ENCODE measurements around the gene BEGAIN.

The BEGAIN gene

GRCh38 chr14:100587086-100587762 is at the start of gene BEGAIN:
Gene BEGAIN, minus strand, starts transcription at chr14:100587417. Its CDS starts 127 bp downstream, at chr14:100587290.
- no peaks in the 10 kb centered on the region for H3K36me3 ChIP-seq (ENCODE audit: control insufficient read depth, insufficient read depth, low read length)
- H3K4me3 ChIP-seq (ENCODE audit: low read depth, low read length) = peak within 1 kb of the TSS; percentile 71
- no peak within 1 kb of the TSS for H3K9ac ChIP-seq (ENCODE audit: low read length)
- no peaks in the 10 kb centered on the region for H3K9me3 ChIP-seq (ENCODE audit: control insufficient read depth, insufficient read depth, low read depth, low read length)
- H3K27me3 ChIP-seq (ENCODE audit: control insufficient read depth, insufficient read depth, low read length) = peaks cover 77% of the 10 kb centered on the region
- H3K27ac ChIP-seq (ENCODE audit: low read depth, low read length) = no peak within 1 kb of the TSS
- peaks cover 11% of the 10 kb centered on the region for H3K4me1 ChIP-seq (ENCODE audit: control insufficient read depth, insufficient read depth, low read length)

- no peak overlapping the region for H3K9ac ChIP-seq (ENCODE audit: low read length)
- H3K4me1 ChIP-seq (ENCODE audit: control insufficient read depth, insufficient read depth, low read length) = no peaks in the 10 kb centered on the region
- no peaks in the 10 kb centered on the region for H3K36me3 ChIP-seq (ENCODE audit: control insufficient read depth, insufficient read depth, low read length)
- H3K9me3 ChIP-seq (ENCODE audit: control insufficient read depth, insufficient read depth, low read depth, low read length) = no peaks in the 10 kb centered on the region
- no peak overlapping the region for H3K27ac ChIP-seq (ENCODE audit: low read depth, low read length)
- H3K4me3 ChIP-seq (ENCODE audit: low read depth, low read length) = no peak overlapping the region
- no peaks in the 10 kb centered on the region for H3K27me3 ChIP-seq (ENCODE audit: control insufficient read depth, insufficient read depth, low read length)
These were observed 49.3 kb upstream of the BEGAIN start for GRCh38 chr14:100636559-100636958.

DNA sequence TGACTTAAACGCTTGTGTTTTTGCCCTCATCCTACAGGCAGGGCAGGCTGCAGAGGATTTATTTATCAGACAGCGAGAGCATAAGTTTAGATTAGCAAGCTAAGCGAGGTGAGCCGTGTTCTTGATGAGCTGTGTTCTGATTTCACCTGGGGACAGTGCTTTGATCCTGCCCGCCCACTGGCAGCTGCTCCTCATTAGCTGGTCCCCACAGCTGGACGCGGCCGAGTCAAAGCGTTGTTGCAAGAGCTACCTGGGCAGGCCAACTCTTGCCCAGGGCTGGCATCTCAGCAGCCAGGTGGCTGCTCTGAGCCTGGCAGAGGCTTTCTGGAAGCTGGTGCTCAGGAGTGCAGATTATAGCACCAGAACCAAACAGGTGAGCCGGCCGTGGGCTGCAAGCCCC is 46.8 kb upstream of the BEGAIN start:
- Histone ChIP-seq H3K9me3 (ENCODE audit: control insufficient read depth, insufficient read depth, low read depth, low read length) (no peaks in the 10 kb centered on the region), H3K4me1 (ENCODE audit: control insufficient read depth, insufficient read depth, low read length) (no peaks in the 10 kb centered on the region), H3K36me3 (ENCODE audit: control insufficient read depth, insufficient read depth, low read length) (no peaks in the 10 kb centered on the region), H3K27ac (ENCODE audit: low read depth, low read length) (no peak overlapping the region), H3K9ac (ENCODE audit: low read length) (no peak overlapping the region), H3K4me3 (ENCODE audit: low read depth, low read length) (no peak overlapping the region), H3K27me3 (ENCODE audit: control insufficient read depth, insufficient read depth, low read length) (no peaks in the 10 kb centered on the region)

GRCh38 chr14:100633406-100633805 is 46.2 kb upstream of the BEGAIN start:
- no peak overlapping the region for H3K4me3 ChIP-seq (ENCODE audit: low read depth, low read length)
- H3K36me3 ChIP-seq (ENCODE audit: control insufficient read depth, insufficient read depth, low read length) = no peaks in the 10 kb centered on the region
- peaks cover 2% of the 10 kb centered on the region; the same call in 1 of the 2 replicates for H3K27me3 ChIP-seq (ENCODE audit: control insufficient read depth, insufficient read depth, low read length)
- H3K4me1 ChIP-seq (ENCODE audit: control insufficient read depth, insufficient read depth, low read length) = no peaks in the 10 kb centered on the region
- no peak overlapping the region for H3K27ac ChIP-seq (ENCODE audit: low read depth, low read length)
- H3K9me3 ChIP-seq (ENCODE audit: control insufficient read depth, insufficient read depth, low read depth, low read length) = no peaks in the 10 kb centered on the region
- no peak overlapping the region for H3K9ac ChIP-seq (ENCODE audit: low read length)

GRCh38 chr14:100629696-100630095 is 42.5 kb upstream of the BEGAIN start:
- no peaks in the 10 kb centered on the region for H3K36me3 ChIP-seq (ENCODE audit: control insufficient read depth, insufficient read depth, low read length)
- no peak overlapping the region for H3K27ac ChIP-seq (ENCODE audit: low read depth, low read length)
- no peaks in the 10 kb centered on the region for H3K9me3 ChIP-seq (ENCODE audit: control insufficient read depth, insufficient read depth, low read depth, low read length)
- H3K4me3 ChIP-seq (ENCODE audit: low read depth, low read length) = no peak overlapping the region
- H3K27me3 ChIP-seq (ENCODE audit: control insufficient read depth, insufficient read depth, low read length) = peaks cover 10% of the 10 kb centered on the region; the same call in 1 of the 2 replicates
- no peaks in the 10 kb centered on the region for H3K4me1 ChIP-seq (ENCODE audit: control insufficient read depth, insufficient read depth, low read length)
- no peak overlapping the region for H3K9ac ChIP-seq (ENCODE audit: low read length)

- peaks cover 12% of the 10 kb centered on the region; the same call in 1 of the 2 replicates for H3K27me3 ChIP-seq (ENCODE audit: control insufficient read depth, insufficient read depth, low read length)
- no peak overlapping the region for H3K27ac ChIP-seq (ENCODE audit: low read depth, low read length)
- H3K4me1 ChIP-seq (ENCODE audit: control insufficient read depth, insufficient read depth, low read length) = no peaks in the 10 kb centered on the region
- no peak overlapping the region for H3K9ac ChIP-seq (ENCODE audit: low read length)
- no peaks in the 10 kb centered on the region for H3K36me3 ChIP-seq (ENCODE audit: control insufficient read depth, insufficient read depth, low read length)
- no peaks in the 10 kb centered on the region for H3K9me3 ChIP-seq (ENCODE audit: control insufficient read depth, insufficient read depth, low read depth, low read length)
- no peak overlapping the region for H3K4me3 ChIP-seq (ENCODE audit: low read depth, low read length)
These were observed 41.9 kb upstream of the BEGAIN start for GRCh38 chr14:100629098-100629497.

GRCh38 chr14:100628225-100628624 is 41.0 kb upstream of the BEGAIN start:
- peaks cover 12% of the 10 kb centered on the region; the same call in 1 of the 2 replicates for H3K27me3 ChIP-seq (ENCODE audit: control insufficient read depth, insufficient read depth, low read length)
- H3K9ac ChIP-seq (ENCODE audit: low read length) = no peak overlapping the region
- no peak overlapping the region for H3K27ac ChIP-seq (ENCODE audit: low read depth, low read length)
- H3K4me1 ChIP-seq (ENCODE audit: control insufficient read depth, insufficient read depth, low read length) = no peaks in the 10 kb centered on the region
- no peaks in the 10 kb centered on the region for H3K36me3 ChIP-seq (ENCODE audit: control insufficient read depth, insufficient read depth, low read length)
- H3K9me3 ChIP-seq (ENCODE audit: control insufficient read depth, insufficient read depth, low read depth, low read length) = no peaks in the 10 kb centered on the region
- H3K4me3 ChIP-seq (ENCODE audit: low read depth, low read length) = no peak overlapping the region

- Histone ChIP-seq H3K4me1 (ENCODE audit: control insufficient read depth, insufficient read depth, low read length) (no peaks in the 10 kb centered on the region), H3K36me3 (ENCODE audit: control insufficient read depth, insufficient read depth, low read length) (no peaks in the 10 kb centered on the region), H3K27me3 (ENCODE audit: control insufficient read depth, insufficient read depth, low read length) (peaks cover 12% of the 10 kb centered on the region; the same call in 1 of the 2 replicates), H3K9me3 (ENCODE audit: control insufficient read depth, insufficient read depth, low read depth, low read length) (no peaks in the 10 kb centered on the region), H3K27ac (ENCODE audit: low read depth, low read length) (no peak overlapping the region), H3K9ac (ENCODE audit: low read length) (no peak overlapping the region), H3K4me3 (ENCODE audit: low read depth, low read length) (no peak overlapping the region)
These were observed 39.4 kb upstream of the BEGAIN start for GRCh38 chr14:100626614-100627013.

GRCh38 chr14:100623961-100624360 is 36.7 kb upstream of the BEGAIN start:
- Histone ChIP-seq H3K27ac (ENCODE audit: low read depth, low read length) (no peak overlapping the region), H3K4me1 (ENCODE audit: control insufficient read depth, insufficient read depth, low read length) (no peaks in the 10 kb centered on the region), H3K27me3 (ENCODE audit: control insufficient read depth, insufficient read depth, low read length) (peaks cover 15% of the 10 kb centered on the region; the same call in 1 of the 2 replicates), H3K4me3 (ENCODE audit: low read depth, low read length) (no peak overlapping the region), H3K9ac (ENCODE audit: low read length) (no peak overlapping the region), H3K36me3 (ENCODE audit: control insufficient read depth, insufficient read depth, low read length) (no peaks in the 10 kb centered on the region), H3K9me3 (ENCODE audit: control insufficient read depth, insufficient read depth, low read depth, low read length) (no peaks in the 10 kb centered on the region)

DNA sequence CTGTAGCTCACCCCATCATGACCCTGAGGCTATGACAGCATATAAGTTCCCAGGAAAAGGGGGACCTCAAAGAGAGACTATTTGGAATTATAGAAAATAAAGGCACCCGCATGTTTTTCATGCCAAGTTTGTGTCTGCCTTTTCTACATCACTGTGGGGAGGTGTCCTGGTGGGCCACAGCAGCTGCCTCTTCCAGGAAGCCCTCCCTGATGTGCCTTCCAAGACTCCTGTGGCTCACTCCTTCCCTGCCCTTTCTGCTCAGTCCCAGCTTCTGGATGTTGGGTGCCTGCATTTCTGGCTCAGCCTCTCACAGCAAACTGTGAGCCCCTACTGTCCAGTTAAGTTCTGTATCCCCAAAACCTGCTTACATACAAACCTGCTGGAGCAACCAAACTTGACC is 36.3 kb upstream of the BEGAIN start:
- Histone ChIP-seq H3K9me3 (ENCODE audit: control insufficient read depth, insufficient read depth, low read depth, low read length) (no peaks in the 10 kb centered on the region), H3K27me3 (ENCODE audit: control insufficient read depth, insufficient read depth, low read length) (peaks cover 15% of the 10 kb centered on the region; the same call in 1 of the 2 replicates), H3K4me3 (ENCODE audit: low read depth, low read length) (no peak overlapping the region), H3K4me1 (ENCODE audit: control insufficient read depth, insufficient read depth, low read length) (no peaks in the 10 kb centered on the region), H3K9ac (ENCODE audit: low read length) (no peak overlapping the region), H3K27ac (ENCODE audit: low read depth, low read length) (no peak overlapping the region), H3K36me3 (ENCODE audit: control insufficient read depth, insufficient read depth, low read length) (no peaks in the 10 kb centered on the region)

- no peaks in the 10 kb centered on the region for H3K9me3 ChIP-seq (ENCODE audit: control insufficient read depth, insufficient read depth, low read depth, low read length)
- no peaks in the 10 kb centered on the region for H3K4me1 ChIP-seq (ENCODE audit: control insufficient read depth, insufficient read depth, low read length)
- H3K27ac ChIP-seq (ENCODE audit: low read depth, low read length) = no peak overlapping the region
- H3K27me3 ChIP-seq (ENCODE audit: control insufficient read depth, insufficient read depth, low read length) = peaks cover 9% of the 10 kb centered on the region; the same call in 1 of the 2 replicates
- H3K4me3 ChIP-seq (ENCODE audit: low read depth, low read length) = no peak overlapping the region
- no peak overlapping the region for H3K9ac ChIP-seq (ENCODE audit: low read length)
- no peaks in the 10 kb centered on the region for H3K36me3 ChIP-seq (ENCODE audit: control insufficient read depth, insufficient read depth, low read length)
These were observed 35.7 kb upstream of the BEGAIN start for GRCh38 chr14:100622708-100623485.

Measured in HUES6 (cell line).